RWPE2 (cell line): ENCODE measurements around the gene HDAC10.

Experiments
- ATAC-seq: fragments of 200-7000 bp; cut with Tn5 transposase; 3 replicates; pipeline ENCODE4 v1.9.1; 2021; ENCODE audit warnings: low read depth
- DNase-seq: peaks from one replicate; pipeline ENCODE4 v3.0.0-alpha.2; 2020; ENCODE audit warnings: low spot score
- H3K27ac ChIP-seq: fragments of 450-650 bp; 2 replicates; pipeline ENCODE4 v1.5.1; 2017; ENCODE audit warnings: mild to moderate bottlenecking; ENCODE audit not compliant: poor library complexity, severe bottlenecking
- H3K27me3 ChIP-seq: fragments of 250-450 bp; sonication (Bioruptor Pico); 2 replicates; pipeline ENCODE4 v1.5.1; 2021; ENCODE audit warnings: mild to moderate bottlenecking, moderate library complexity; ENCODE audit not compliant: insufficient read depth, poor library complexity, severe bottlenecking
- H3K36me3 ChIP-seq: fragments of 250-450 bp; sonication (Bioruptor Pico); 2 replicates; pipeline ENCODE4 v1.5.1; 2020; ENCODE audit warnings: low read depth, mild to moderate bottlenecking, moderate library complexity
- H3K4me1 ChIP-seq: fragments of 250-450 bp; sonication (Bioruptor Pico); 2 replicates; pipeline ENCODE4 v1.5.1; 2021; ENCODE audit warnings: mild to moderate bottlenecking, moderate library complexity; ENCODE audit not compliant: insufficient read depth, poor library complexity, severe bottlenecking
- H3K4me3 ChIP-seq: fragments of 250-450 bp; sonication (Bioruptor Pico); 2 replicates; pipeline ENCODE4 v1.5.1; 2021; ENCODE audit warnings: mild to moderate bottlenecking, moderate library complexity; ENCODE audit not compliant: severe bottlenecking
- H3K9me3 ChIP-seq: fragments of 250-450 bp; sonication (Bioruptor Pico); 2 replicates; pipeline ENCODE4 v1.5.1; 2021; ENCODE audit warnings: mild to moderate bottlenecking, moderate library complexity; ENCODE audit not compliant: severe bottlenecking
- CTCF ChIP-seq: fragments of 450-650 bp; IDR thresholded peaks from one replicate; pipeline ENCODE4 v1.5.1; 2017; ENCODE audit warnings: mild to moderate bottlenecking, moderate library complexity; ENCODE audit not compliant: poor library complexity, severe bottlenecking

HDAC10 gene

GRCh38 chr22:50233223-50233622 lies 17.8 kb downstream of the HDAC10 start:
- Histone ChIP-seq H3K27ac (no peak overlapping the region), H3K4me3 (no peak overlapping the region), H3K4me1 (no peaks in the 10 kb centered on the region), H3K36me3 (peaks cover 7% of the 10 kb centered on the region), H3K9me3 (no peaks in the 10 kb centered on the region), H3K27me3 (no peaks in the 10 kb centered on the region)
- DNase-seq (no peak), ATAC-seq (no peak)
- no peak for TF ChIP-seq CTCF

GRCh38 chr22:50232481-50233151 lies 18.4 kb downstream of the HDAC10 start:
- ATAC-seq (no peak), DNase-seq (no peak)
- H3K4me1 ChIP-seq = no peaks in the 10 kb centered on the region
- H3K4me3 ChIP-seq = no peak overlapping the region
- TF ChIP-seq CTCF = no peak
- no peak overlapping the region for H3K27ac ChIP-seq
- H3K27me3 ChIP-seq = no peaks in the 10 kb centered on the region
- peaks cover 1% of the 10 kb centered on the region for H3K36me3 ChIP-seq
- no peaks in the 10 kb centered on the region for H3K9me3 ChIP-seq

GRCh38 chr22:50229370-50229769 lies 21.7 kb downstream of the HDAC10 start:
- Histone ChIP-seq H3K36me3 (peaks cover 10% of the 10 kb centered on the region), H3K4me1 (no peaks in the 10 kb centered on the region), H3K4me3 (no peak overlapping the region), H3K9me3 (no peaks in the 10 kb centered on the region), H3K27ac (no peak overlapping the region), H3K27me3 (no peaks in the 10 kb centered on the region)
- ATAC-seq = no peak
- no peak for TF ChIP-seq CTCF
- DNase-seq = no peak

- ATAC-seq (no peak), DNase-seq (no peak)
- Histone ChIP-seq H3K36me3 (peaks cover 15% of the 10 kb centered on the region), H3K4me1 (no peaks in the 10 kb centered on the region), H3K4me3 (no peak overlapping the region), H3K9me3 (no peaks in the 10 kb centered on the region), H3K27ac (no peak overlapping the region), H3K27me3 (no peaks in the 10 kb centered on the region)
- TF ChIP-seq CTCF = no peak
These were observed 22.7 kb downstream of the HDAC10 start for GRCh38 chr22:50228366-50228765.

GRCh38 chr22:50227579-50228215 lies 23.4 kb downstream of the HDAC10 start:
- H3K4me1 ChIP-seq = no peaks in the 10 kb centered on the region

More at GRCh38 chr22:50227579-50228215, 23.4 kb downstream of the HDAC10 start:
- Histone ChIP-seq H3K27me3 (no peaks in the 10 kb centered on the region), H3K4me3 (no peak overlapping the region), H3K9me3 (no peaks in the 10 kb centered on the region), H3K27ac (no peak overlapping the region), H3K36me3 (peaks cover 22% of the 10 kb centered on the region)
- DNase-seq (peak; percentile 46), ATAC-seq (no peak)
- no peak for TF ChIP-seq CTCF
